ENCODE measurements around the gene CGB7.
"Not testable (repeated sequence)": the region's sequence is repeated elsewhere in the genome, so short reads cannot be mapped to it uniquely, and the experiment has no call there.

Gene CGB7

GRCh38 chr19:49073514-49074378 lies 16.2 kb upstream of the CGB7 start:
- DNase-seq = no peak

GRCh38 chr19:49071860-49072547 lies 14.5 kb upstream of the CGB7 start:
- DNase-seq = no peak

- no peak for DNase-seq
These were observed 12.9 kb upstream of the CGB7 start for GRCh38 chr19:49070416-49070815.

- DNase-seq = no peak
These were observed 11.5 kb upstream of the CGB7 start for GRCh38 chr19:49069026-49069425.

- DNase-seq = no peak
These were observed 10.0 kb upstream of the CGB7 start for GRCh38 chr19:49067554-49067953.

GRCh38 chr19:49065905-49066512 lies 8.5 kb upstream of the CGB7 start:
- DNase-seq = no peak

GRCh38 chr19:49064768-49065611 lies 7.4 kb upstream of the CGB7 start, which contains the start of gene NTF4:
TSS of gene NTF4 (minus strand) at chr19:49064818. CDS start at chr19:49061997, 2,821 bp downstream.
- DNase-seq = no peak

- no peak for DNase-seq
These were observed 6.6 kb upstream of the CGB7 start for GRCh38 chr19:49064029-49064629.

- DNase-seq = no peak
These were observed 3.9 kb upstream of the CGB7 start for GRCh38 chr19:49061445-49061844.

GRCh38 chr19:49061000-49061399 lies 3.5 kb upstream of the CGB7 start:
- no peak for DNase-seq

- no peak for DNase-seq
These were observed 1.5 kb upstream of the CGB7 start for GRCh38 chr19:49059053-49059452.

- no peak for DNase-seq
These were observed 1.0 kb upstream of the CGB7 start for GRCh38 chr19:49058562-49058961.

- DNase-seq = not testable (repeated sequence)
These were observed 500 bp downstream of the CGB7 start for GRCh38 chr19:49056902-49057596.

GRCh38 chr19:49056101-49056901 lies 1.2 kb downstream of the CGB7 start:
- peak in 1 of 2 experiments; percentile 27 for DNase-seq

GRCh38 chr19:49050376-49051033 lies 7.0 kb downstream of the CGB7 start:
- DNase-seq = not testable (repeated sequence)

- DNase-seq = not testable (repeated sequence)
These were observed 7.7 kb downstream of the CGB7 start for GRCh38 chr19:49049834-49050233.

GRCh38 chr19:49049011-49049410 lies 8.5 kb downstream of the CGB7 start, which contains the start of gene CGB8:
TSS of gene CGB8 (minus strand) at chr19:49049111. CDS start at chr19:49048739, 372 bp downstream.
- DNase-seq = not testable (repeated sequence)

GRCh38 chr19:49043548-49043947 lies 14.0 kb downstream of the CGB7 start, which contains the start of gene CGB5:
TSS of gene CGB5 (plus strand) at chr19:49043848. CDS start at chr19:49044210, 362 bp downstream.
- not testable (repeated sequence) for DNase-seq

- DNase-seq = not testable (repeated sequence)
These were observed 14.9 kb downstream of the CGB7 start for GRCh38 chr19:49042666-49043065.

GRCh38 chr19:49042177-49042576 lies 15.4 kb downstream of the CGB7 start:
- DNase-seq = no peak
